ENCODE measurements around the gene FMOD.

GRCh38 chr1:203335503-203335902, 15.4 kb downstream of the FMOD start:
- TF ChIP-seq CTCF (IDR thresholded peaks at IDR 0.05) (no peak), POLR2A (IDR thresholded peaks at IDR 0.05) (no peak)
